Measurements from ENCODE around the gene GPALPP1.

Gene GPALPP1

DNA sequence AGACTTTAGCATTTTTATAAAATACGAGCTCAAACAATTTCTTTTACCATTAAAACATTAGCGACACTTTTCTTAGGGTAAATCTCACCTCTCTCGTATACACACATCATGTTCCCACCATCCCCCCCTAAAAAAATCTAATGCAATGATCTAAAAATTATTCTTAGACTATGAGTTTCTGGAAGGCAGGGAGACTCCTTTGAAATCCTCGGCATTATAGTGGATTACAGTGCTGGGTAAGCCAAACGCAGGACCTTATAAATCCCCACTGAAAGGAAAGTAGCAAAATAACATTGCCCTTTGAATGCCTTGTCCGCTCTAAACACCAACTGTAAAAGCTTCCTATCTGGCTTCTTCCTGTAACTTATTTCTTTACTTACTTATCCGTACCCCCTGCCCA, 35.1 kb upstream of the GPALPP1 start:
- Histone ChIP-seq H3K36me3 (ENCODE audit: control insufficient read depth in 1 of 2, insufficient read depth in 2 of 2, low read depth in 1 of 2, low read length in 2 of 2) (peaks cover 0 to 30% of the 10 kb centered on the region in 2 experiments), H2BK120ac (ENCODE audit: low read depth, low read length) (no peak overlapping the region), H3K79me1 (replicated peaks; ENCODE audit: low read length, poor library complexity, severe bottlenecking) (peaks cover 18% of the 10 kb centered on the region), H3K14ac (ENCODE audit: low read length in 2 of 2) (no peak overlapping the region), H4K91ac (ENCODE audit: low read length) (no peak overlapping the region), H3K27me3 (ENCODE audit: control insufficient read depth in 1 of 2, insufficient read depth in 1 of 2, low read length in 2 of 2) (no peaks in the 10 kb centered on the region), H3K4me3 (ENCODE audit: insufficient read depth in 1 of 2, low read depth in 1 of 2, low read length in 2 of 2) (no peak overlapping the region), H2BK12ac (ENCODE audit: low read length in 2 of 2) (no peak overlapping the region), H3K9ac (ENCODE audit: low read length) (no peak overlapping the region), H2BK5ac (ENCODE audit: low read depth, low read length, poor library complexity, severe bottlenecking) (no peak overlapping the region), H3K4ac (ENCODE audit: low read depth in 1 of 2, low read length in 2 of 2) (no peak overlapping the region), H3K9me3 (ENCODE audit: control insufficient read depth, low read length) (no peaks in the 10 kb centered on the region), H3K27ac (ENCODE audit: low read length, poor library complexity, severe bottlenecking) (no peak overlapping the region), H3K18ac (ENCODE audit: low read depth in 1 of 2, low read length in 2 of 2) (no peak overlapping the region), H2AFZ (ENCODE audit: low read depth, low read length) (no peak overlapping the region), H3K4me2 (ENCODE audit: low read length, poor library complexity, severe bottlenecking) (no peak overlapping the region), H2AK5ac (ENCODE audit: low read length, severe bottlenecking) (no peak overlapping the region), H4K8ac (ENCODE audit: low read length) (no peak overlapping the region), H3K4me1 (ENCODE audit: control insufficient read depth, insufficient read depth, low read depth, low read length) (no peaks in the 10 kb centered on the region), H2BK15ac (ENCODE audit: low read depth, poor library complexity, severe bottlenecking) (no peak overlapping the region), H3K23ac (ENCODE audit: low read length in 2 of 2) (no peak overlapping the region)
- WGBS, result 96% methylated on average over 7 of the region's 7 CpGs
- DNase-seq, result no peak

DNA sequence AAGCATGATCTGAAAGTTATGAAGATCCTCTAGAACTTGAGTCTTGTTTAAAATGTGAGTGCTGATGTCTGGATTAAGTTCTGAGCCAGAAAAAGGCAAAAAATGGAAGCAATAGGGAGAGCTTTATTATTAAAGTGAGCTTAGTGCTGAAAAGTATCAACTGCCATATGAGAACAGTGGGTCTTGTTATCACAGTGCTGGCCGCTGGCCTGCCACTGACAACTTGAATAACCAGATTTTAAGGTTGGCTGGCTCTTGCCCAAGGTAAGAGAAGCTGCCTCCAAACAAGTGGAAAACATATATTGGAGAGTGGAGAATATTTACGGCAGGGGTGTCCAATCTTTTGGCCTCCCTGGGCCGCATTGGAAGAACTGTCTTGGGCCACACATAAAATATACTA, 33.9 kb upstream of the GPALPP1 start:
- Histone ChIP-seq H3K27ac (ENCODE audit: low read length, poor library complexity, severe bottlenecking) (no peak overlapping the region), H3K4me1 (ENCODE audit: control insufficient read depth, insufficient read depth, low read depth, low read length) (no peaks in the 10 kb centered on the region), H4K8ac (ENCODE audit: low read length) (no peak overlapping the region), H3K27me3 (ENCODE audit: control insufficient read depth in 1 of 2, insufficient read depth in 1 of 2, low read length in 2 of 2) (no peaks in the 10 kb centered on the region), H2AK5ac (ENCODE audit: low read length, severe bottlenecking) (no peak overlapping the region), H3K4me3 (ENCODE audit: insufficient read depth in 1 of 2, low read depth in 1 of 2, low read length in 2 of 2) (no peak overlapping the region), H2BK15ac (ENCODE audit: low read depth, poor library complexity, severe bottlenecking) (no peak overlapping the region), H2BK120ac (ENCODE audit: low read depth, low read length) (no peak overlapping the region), H4K91ac (ENCODE audit: low read length) (no peak overlapping the region), H3K9me3 (ENCODE audit: control insufficient read depth, low read length) (no peaks in the 10 kb centered on the region), H3K79me1 (replicated peaks; ENCODE audit: low read length, poor library complexity, severe bottlenecking) (peaks cover 16% of the 10 kb centered on the region), H3K36me3 (ENCODE audit: control insufficient read depth in 1 of 2, insufficient read depth in 2 of 2, low read depth in 1 of 2, low read length in 2 of 2) (peaks cover 0 to 28% of the 10 kb centered on the region in 2 experiments), H2BK5ac (ENCODE audit: low read depth, low read length, poor library complexity, severe bottlenecking) (no peak overlapping the region), H2AFZ (ENCODE audit: low read depth, low read length) (no peak overlapping the region), H3K14ac (ENCODE audit: low read length in 2 of 2) (no peak overlapping the region), H2BK12ac (ENCODE audit: low read length in 2 of 2) (no peak overlapping the region), H3K18ac (ENCODE audit: low read depth in 1 of 2, low read length in 2 of 2) (no peak overlapping the region), H3K4me2 (ENCODE audit: low read length, poor library complexity, severe bottlenecking) (no peak overlapping the region), H3K23ac (ENCODE audit: low read length in 2 of 2) (no peak overlapping the region), H3K9ac (ENCODE audit: low read length) (no peak overlapping the region), H3K4ac (ENCODE audit: low read depth in 1 of 2, low read length in 2 of 2) (no peak overlapping the region)
- no peak for DNase-seq
- WGBS, result 86% methylated on average over 1 of the region's 3 CpGs

DNA sequence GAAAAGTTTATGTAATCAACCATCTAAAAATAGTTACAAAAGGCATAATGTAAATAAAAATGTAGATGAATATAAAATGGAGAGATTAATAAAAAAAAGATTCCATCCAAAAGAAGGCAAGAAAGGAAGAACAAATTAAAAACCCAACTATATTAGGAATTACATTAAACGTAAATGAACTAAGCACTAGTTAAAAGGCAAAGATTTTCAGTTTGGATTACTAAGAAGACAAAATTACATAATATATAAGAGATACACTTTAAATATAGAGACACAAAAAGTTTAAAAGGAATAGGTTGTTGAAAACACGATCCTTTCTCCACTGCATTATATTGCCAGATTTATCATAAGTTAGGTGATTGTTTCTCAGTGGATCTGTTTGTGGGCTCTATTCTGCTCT, 27.3 kb upstream of the GPALPP1 start:
- Histone ChIP-seq H2AK5ac (ENCODE audit: low read length, severe bottlenecking) (no peak overlapping the region), H3K14ac (ENCODE audit: low read length in 2 of 2) (no peak overlapping the region), H3K9ac (ENCODE audit: low read length) (no peak overlapping the region), H3K23ac (ENCODE audit: low read length in 2 of 2) (no peak overlapping the region), H2BK12ac (ENCODE audit: low read length in 2 of 2) (no peak overlapping the region), H3K4me1 (ENCODE audit: control insufficient read depth, insufficient read depth, low read depth, low read length) (no peaks in the 10 kb centered on the region), H3K27ac (ENCODE audit: low read length, poor library complexity, severe bottlenecking) (no peak overlapping the region), H4K91ac (ENCODE audit: low read length) (no peak overlapping the region), H3K4me3 (ENCODE audit: insufficient read depth in 1 of 2, low read depth in 1 of 2, low read length in 2 of 2) (no peak overlapping the region), H3K36me3 (ENCODE audit: control insufficient read depth in 1 of 2, insufficient read depth in 2 of 2, low read depth in 1 of 2, low read length in 2 of 2) (peaks cover 13 to 74% of the 10 kb centered on the region in 2 experiments), H2BK5ac (ENCODE audit: low read depth, low read length, poor library complexity, severe bottlenecking) (no peak overlapping the region), H3K27me3 (ENCODE audit: control insufficient read depth in 1 of 2, insufficient read depth in 1 of 2, low read length in 2 of 2) (no peaks in the 10 kb centered on the region), H2BK120ac (ENCODE audit: low read depth, low read length) (no peak overlapping the region), H3K4me2 (ENCODE audit: low read length, poor library complexity, severe bottlenecking) (no peak overlapping the region), H3K79me1 (replicated peaks; ENCODE audit: low read length, poor library complexity, severe bottlenecking) (peaks cover 12% of the 10 kb centered on the region), H2AFZ (ENCODE audit: low read depth, low read length) (no peak overlapping the region), H3K18ac (ENCODE audit: low read depth in 1 of 2, low read length in 2 of 2) (no peak overlapping the region), H4K8ac (ENCODE audit: low read length) (no peak overlapping the region), H3K4ac (ENCODE audit: low read depth in 1 of 2, low read length in 2 of 2) (no peak overlapping the region), H2BK15ac (ENCODE audit: low read depth, poor library complexity, severe bottlenecking) (no peak overlapping the region), H3K9me3 (ENCODE audit: control insufficient read depth, low read length) (peaks cover 24% of the 10 kb centered on the region)
- no peak for DNase-seq
- WGBS, result no CpG with 5 or more reads among the region's 2 CpGs

DNA sequence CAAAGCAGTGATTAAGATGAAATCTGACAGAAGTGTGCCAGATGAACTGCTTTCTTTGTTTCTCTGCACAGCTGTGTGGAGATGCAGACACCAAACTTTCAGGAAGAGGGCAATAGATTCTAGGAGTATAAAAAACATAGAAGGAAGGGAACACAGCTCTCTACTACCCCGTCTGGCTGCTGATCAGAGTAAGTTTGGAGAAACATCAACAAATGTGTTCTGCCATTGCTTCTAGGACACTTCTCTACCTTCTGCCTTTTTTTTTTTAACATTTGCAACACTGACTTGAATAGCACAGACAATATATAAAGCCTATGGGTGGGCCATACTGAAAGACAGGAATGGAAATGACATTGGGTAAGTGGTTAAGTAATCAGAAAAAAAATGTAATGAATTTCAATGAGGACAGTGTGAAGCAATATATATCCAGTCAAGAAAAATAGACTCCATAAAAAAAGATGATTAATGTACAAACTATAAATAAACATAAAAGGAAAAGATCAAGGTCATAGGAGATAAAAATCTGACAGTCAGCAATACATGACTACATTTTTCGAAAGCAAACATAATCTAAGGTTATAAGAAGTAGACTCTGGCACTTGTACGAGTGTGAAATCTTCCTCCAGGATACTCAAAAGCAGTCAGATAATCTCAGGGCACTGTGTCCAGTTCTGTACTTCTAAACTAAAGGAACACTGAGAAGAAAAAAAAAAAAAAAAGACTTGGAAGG, 21.5 kb upstream of the GPALPP1 start:
- Histone ChIP-seq H3K4me3 (ENCODE audit: insufficient read depth in 1 of 2, low read depth in 1 of 2, low read length in 2 of 2) (no peak overlapping the region), H3K4ac (ENCODE audit: low read depth in 1 of 2, low read length in 2 of 2) (no peak overlapping the region), H3K14ac (ENCODE audit: low read length in 2 of 2) (no peak overlapping the region), H3K4me2 (ENCODE audit: low read length, poor library complexity, severe bottlenecking) (no peak overlapping the region), H4K91ac (ENCODE audit: low read length) (no peak overlapping the region), H4K8ac (ENCODE audit: low read length) (no peak overlapping the region), H2BK15ac (ENCODE audit: low read depth, poor library complexity, severe bottlenecking) (no peak overlapping the region), H3K27ac (ENCODE audit: low read length, poor library complexity, severe bottlenecking) (no peak overlapping the region), H2BK120ac (ENCODE audit: low read depth, low read length) (no peak overlapping the region), H3K36me3 (ENCODE audit: control insufficient read depth in 1 of 2, insufficient read depth in 2 of 2, low read depth in 1 of 2, low read length in 2 of 2) (peaks cover 6 to 34% of the 10 kb centered on the region in 2 experiments), H3K9ac (ENCODE audit: low read length) (peak overlapping the region; percentile 35), H3K4me1 (ENCODE audit: control insufficient read depth, insufficient read depth, low read depth, low read length) (no peaks in the 10 kb centered on the region), H3K79me1 (replicated peaks; ENCODE audit: low read length, poor library complexity, severe bottlenecking) (peaks cover 16% of the 10 kb centered on the region), H2BK12ac (ENCODE audit: low read length in 2 of 2) (no peak overlapping the region), H3K18ac (ENCODE audit: low read depth in 1 of 2, low read length in 2 of 2) (no peak overlapping the region), H3K27me3 (ENCODE audit: control insufficient read depth in 1 of 2, insufficient read depth in 1 of 2, low read length in 2 of 2) (no peaks in the 10 kb centered on the region), H3K9me3 (ENCODE audit: control insufficient read depth, low read length) (peaks cover 5% of the 10 kb centered on the region), H2BK5ac (ENCODE audit: low read depth, low read length, poor library complexity, severe bottlenecking) (no peak overlapping the region), H2AK5ac (ENCODE audit: low read length, severe bottlenecking) (no peak overlapping the region), H3K23ac (ENCODE audit: low read length in 2 of 2) (no peak overlapping the region), H2AFZ (ENCODE audit: low read depth, low read length) (no peak overlapping the region)
- no CpG with 5 or more reads among the region's 3 CpGs for WGBS
- peak; percentile 44 for DNase-seq

All from mesenchymal stem cell (in vitro differentiated cells and primary cell).